Right lobe of liver (tissue), 6 donors: ENCODE results near the gene PSG6. TPM values are rescaled to one million over a fixed set of nuclear protein-coding genes. Genes with fewer than 3 reads are reported as not detected.
A peak's percentile ranks its signal among the peaks of the same experiment; 100 is the strongest.
"Not testable (repeated sequence)": the region's sequence is repeated elsewhere in the genome, so short reads cannot be mapped to it uniquely, and the experiment has no call there.

ENCODE experiments used
- ATAC-seq, 4 donors: fragments of 200-7000 bp; cut with Tn5 transposase; one replicate each; pipeline ENCODE4 v1.9.1; 2020; ENCODE audit warnings: mild to moderate bottlenecking in 4 of 4, moderate library complexity in 4 of 4
- DNase-seq, 3 donors: peaks; one replicate each; pipeline ENCODE4 v3.0.0-alpha.2; 2020
- H3K27ac ChIP-seq, 3 donors: fragments of 200-600 bp; one replicate each; pipeline ENCODE4 v1.8.0; 2022
- H3K27me3 ChIP-seq, 2 donors: fragments of 200-600 bp; one replicate each; pipeline ENCODE4 v1.8.0; 2022
- H3K36me3 ChIP-seq, 4 donors: fragments of 200-600 bp; sonication (generic) in 1 of 4; one replicate each; pipeline versions ENCODE4 v1.5.1 to v1.8.0; 2017 to 2022; ENCODE audit warnings: control low read depth in 1 of 4
- H3K4me1 ChIP-seq, 4 donors: fragments of 200-600 bp; sonication (generic) in 1 of 4; one replicate each; pipeline versions ENCODE4 v1.5.1 to v1.8.0; 2017 to 2022; ENCODE audit warnings: control low read depth in 1 of 4
- H3K4me3 ChIP-seq, 3 donors: fragments of 200-600 bp; one replicate each; pipeline ENCODE4 v1.8.0; 2022
- H3K9me3 ChIP-seq, 4 donors: fragments of 200-600 bp; sonication (generic) in 1 of 4; one replicate each; pipeline versions ENCODE4 v1.5.1 to v1.8.0; 2017 to 2022; ENCODE audit warnings: control low read depth in 1 of 4
- CTCF ChIP-seq, 4 donors: fragments of 200-600 bp in 3 of 4; fragments of 450-650 bp in 1 of 4; IDR thresholded peaks; one replicate each; pipeline versions ENCODE4 v1.5.1 to v1.8.0; 2016 to 2022; ENCODE audit warnings: antibody characterized with exemption in 4 of 4, mild to moderate bottlenecking in 2 of 4
- POLR2A ChIP-seq: fragments of 450-650 bp; IDR thresholded peaks from one replicate; pipeline ENCODE4 v1.6.1; 2017; ENCODE audit warnings: antibody characterized with exemption, mild to moderate bottlenecking
- WGBS: methylation state at CpG from one replicate; pipeline ENCODE4 v1.1.6; 2018; ENCODE audit warnings: low coverage, low lambda C conversion rate; ENCODE audit not compliant: insufficient coverage; ENCODE audit errors: missing lambda C conversion rate; 5-methylcytosine and 5-hydroxymethylcytosine counted together
- intact Hi-C, 2 donors: fragments of 100-400 bp; cut with DNase I; formaldehyde crosslinking; loops; one replicate each; pipeline versions ENCODE4 v1.11.2 to v1.14.1; 2022
- total RNA-seq, 6 experiments: library from RNA; depleted of rRNA in 2 of 6; stranded (reverse); fragments of >200 nt in 2 of 6; fragmentation: NEBNext Ultra II Directional in 3 of 6; extraction: Animal tissue kit (Norgen Biotek cat#: 25700) in 3 of 6; gene quantifications; one replicate each; pipeline versions ENCODE4 v1.1.0 to v1.2.4, GENCODE V29; 2016 to 2023
- donor health status: DM: no; HTN: yes; CAD: no.
- donor health status: DM: no; HTN: no; CAD: no.
- donor health status: DM: no; HTN: no; CAD: no.
- donor health status: DM: no; HTN: yes; CAD: no.
- donor health status: DM: no; HTN: yes; CAD: no.

Gene PSG6
- total RNA-seq, 6 experiments from 2014 or later = not detected

- H3K9me3 ChIP-seq = no peaks in the 10 kb centered on the region
These were observed 2.0 kb upstream of the PSG6 start for GRCh38 chr19:42919757-42920079.

GRCh38 chr19:42919070-42919756 lies 1.5 kb upstream of the PSG6 start:
- H3K9me3 ChIP-seq, DNase-seq, H3K4me1 ChIP-seq, H3K4me3 ChIP-seq, H3K27ac ChIP-seq, ATAC-seq, H3K36me3 ChIP-seq, H3K27me3 ChIP-seq, intact Hi-C loops: not testable (repeated sequence)
- 80% methylated on average over 1 of the region's 26 CpGs for WGBS
- peak in 1 of 4 donors; percentile 27 for TF ChIP-seq CTCF (IDR thresholded peaks at IDR 0.05)

More at GRCh38 chr19:42919757-42920079, 2.0 kb upstream of the PSG6 start:
- intact Hi-C loops = no loop called here
- TF ChIP-seq CTCF (IDR thresholded peaks at IDR 0.05) = no peak
- no peak for TF ChIP-seq POLR2A
- H3K4me3 ChIP-seq = no peak overlapping the region
- WGBS = 20% methylated on average over 2 of the region's 3 CpGs
- no peak overlapping the region for H3K27ac ChIP-seq
- DNase-seq (no peak), ATAC-seq (no peak)
- H3K27me3 ChIP-seq = no peaks in the 10 kb centered on the region
- no peaks in the 10 kb centered on the region for H3K4me1 ChIP-seq
- H3K36me3 ChIP-seq = no peaks in the 10 kb centered on the region

- intact Hi-C loops, ATAC-seq, H3K36me3 ChIP-seq, H3K4me1 ChIP-seq, H3K9me3 ChIP-seq, H3K27me3 ChIP-seq, H3K27ac ChIP-seq, DNase-seq, H3K4me3 ChIP-seq: not testable (repeated sequence)
- WGBS = 62% methylated on average over 8 of the region's 15 CpGs
These were observed 829 bp upstream of the PSG6 start for GRCh38 chr19:42918377-42919069.

- H3K27ac ChIP-seq, DNase-seq, H3K4me3 ChIP-seq, intact Hi-C loops, H3K4me1 ChIP-seq, H3K9me3 ChIP-seq, ATAC-seq, H3K36me3 ChIP-seq, H3K27me3 ChIP-seq: not testable (repeated sequence)
- 48% methylated on average over 1 of the region's 1 CpG for WGBS
These were observed 763 bp downstream of the PSG6 start for GRCh38 chr19:42916931-42917330.

GRCh38 chr19:42913516-42913915 lies 4.2 kb downstream of the PSG6 start:
- 70% methylated on average over 4 of the region's 5 CpGs for WGBS
- H3K9me3 ChIP-seq, H3K4me3 ChIP-seq, H3K27ac ChIP-seq, H3K36me3 ChIP-seq, H3K4me1 ChIP-seq, DNase-seq, ATAC-seq, H3K27me3 ChIP-seq, intact Hi-C loops: not testable (repeated sequence)

GRCh38 chr19:42912941-42913340 lies 4.8 kb downstream of the PSG6 start:
- intact Hi-C loops, H3K4me3 ChIP-seq, H3K4me1 ChIP-seq, DNase-seq, H3K27ac ChIP-seq, H3K9me3 ChIP-seq, H3K36me3 ChIP-seq, ATAC-seq, H3K27me3 ChIP-seq: not testable (repeated sequence)
- 62% methylated on average over 4 of the region's 4 CpGs for WGBS

GRCh38 chr19:42911731-42912130 lies 6.0 kb downstream of the PSG6 start:
- DNase-seq, H3K36me3 ChIP-seq, H3K4me1 ChIP-seq, H3K27ac ChIP-seq, H3K4me3 ChIP-seq, H3K27me3 ChIP-seq, H3K9me3 ChIP-seq, ATAC-seq, intact Hi-C loops: not testable (repeated sequence)
- 42% methylated on average over 4 of the region's 5 CpGs for WGBS

GRCh38 chr19:42906162-42906561 lies 11.5 kb downstream of the PSG6 start:
- H3K4me3 ChIP-seq, DNase-seq, intact Hi-C loops, H3K27me3 ChIP-seq, H3K27ac ChIP-seq, ATAC-seq, H3K9me3 ChIP-seq, H3K36me3 ChIP-seq, H3K4me1 ChIP-seq: not testable (repeated sequence)
- 40% methylated on average over 5 of the region's 5 CpGs for WGBS

- H3K36me3 ChIP-seq, ATAC-seq, DNase-seq, H3K9me3 ChIP-seq, H3K4me3 ChIP-seq, H3K27ac ChIP-seq, H3K27me3 ChIP-seq, intact Hi-C loops, H3K4me1 ChIP-seq: not testable (repeated sequence)
- WGBS = 58% methylated on average over 4 of the region's 4 CpGs
These were observed 17.1 kb downstream of the PSG6 start for GRCh38 chr19:42900561-42900960.

GRCh38 chr19:42899674-42900073 lies 18.0 kb downstream of the PSG6 start:
- H3K27ac ChIP-seq, H3K36me3 ChIP-seq, H3K27me3 ChIP-seq, intact Hi-C loops, H3K4me3 ChIP-seq, H3K4me1 ChIP-seq, DNase-seq, H3K9me3 ChIP-seq, ATAC-seq: not testable (repeated sequence)
- 36% methylated on average over 8 of the region's 12 CpGs for WGBS
